ENCODE results near the gene UGT1A8. TPM values are rescaled to one million over a fixed set of nuclear protein-coding genes. Genes with fewer than 3 reads are reported as not detected.

UGT1A8 gene
- total and polyA plus RNA-seq, 2 of the 4 experiments (the other 2 are of a cell fraction) = not detected

DNA sequence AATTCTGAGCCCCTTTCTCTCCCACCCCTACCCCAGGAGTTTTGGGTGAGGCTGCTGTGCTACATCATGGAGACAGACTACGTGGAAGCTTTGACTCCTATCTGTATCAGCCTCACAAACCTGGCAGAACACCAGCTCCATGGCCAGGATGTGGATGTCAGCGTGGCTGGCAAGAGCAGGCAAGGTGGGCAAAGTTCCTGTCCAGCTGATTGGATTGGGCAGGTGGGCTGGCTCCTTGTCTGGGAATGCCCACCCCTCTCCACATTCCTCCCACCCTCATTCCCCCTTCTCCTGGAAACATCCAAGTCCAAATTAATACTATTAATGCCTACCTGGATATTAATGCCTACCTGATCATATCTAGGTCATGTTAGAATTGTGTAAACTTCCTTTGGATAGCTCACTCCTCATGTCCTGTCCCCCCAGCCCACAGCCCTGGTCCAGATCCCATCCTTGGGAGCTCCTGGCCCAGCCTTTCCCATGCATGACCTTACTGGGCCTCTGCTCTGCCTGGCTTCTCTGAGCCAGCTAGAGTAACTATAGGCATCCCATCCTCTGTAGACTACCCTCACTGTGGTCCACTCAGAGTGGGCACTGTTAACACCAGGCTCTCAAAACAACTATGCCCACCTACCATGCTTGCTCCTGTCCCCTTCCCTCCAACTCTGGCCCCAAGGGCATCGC lies 184.8 kb downstream of the UGT1A8 start:
- Histone ChIP-seq H3K23ac (ENCODE audit: low read depth, low read length) (no peak overlapping the region), H3K27ac (ENCODE audit: insufficient read depth, low read length) (no peak overlapping the region), H2BK120ac (ENCODE audit: low read depth, low read length) (no peak overlapping the region), H4K5ac (ENCODE audit: low read depth, low read length) (no peak overlapping the region), H2BK20ac (ENCODE audit: low read depth, low read length) (no peak overlapping the region), H3K4me1 (ENCODE audit: control insufficient read depth, insufficient read depth, low read length) (no peaks in the 10 kb centered on the region), H3K36me3 (ENCODE audit: control insufficient read depth, insufficient read depth, low read length) (no peaks in the 10 kb centered on the region), H3K9me3 (ENCODE audit: control insufficient read depth, insufficient read depth, low read length) (no peaks in the 10 kb centered on the region; the same call in 1 of the 2 replicates), H3K14ac (replicated peaks; ENCODE audit: low read depth, low read length) (no peak overlapping the region), H4K20me1 (ENCODE audit: insufficient read depth, low read length) (no peaks in the 10 kb centered on the region), H2AK9ac (replicated peaks; ENCODE audit: low read depth, low read length, poor library complexity) (no peak overlapping the region), H2BK5ac (ENCODE audit: low read depth, low read length, poor library complexity, severe bottlenecking) (no peak overlapping the region), H4K8ac (ENCODE audit: low read depth in 2 of 2, low read length in 2 of 2) (no peak overlapping the region), H2AK5ac (ENCODE audit: low read depth, low read length) (no peak overlapping the region), H4K91ac (ENCODE audit: insufficient read depth, low read depth, low read length) (no peak overlapping the region), H3K9me1 (ENCODE audit: insufficient read depth, low read length) (no peaks in the 10 kb centered on the region), H3K27me3 (ENCODE audit: control insufficient read depth, insufficient read depth, low read length) (peaks cover 19% of the 10 kb centered on the region), H3K79me1 (ENCODE audit: low read depth in 1 of 2, low read length in 2 of 2) (no peaks in the 10 kb centered on the region), H3K56ac (ENCODE audit: extremely low read depth, insufficient read depth, low read length) (no peak overlapping the region), H3K4ac (ENCODE audit: low read depth, low read length) (no peak overlapping the region), H2BK15ac (ENCODE audit: low read depth, low read length) (no peak overlapping the region), H3K18ac (ENCODE audit: low read depth, low read length) (no peak overlapping the region), H3K9ac (ENCODE audit: low read depth, low read length) (no peak overlapping the region), H3K4me3 (ENCODE audit: insufficient read depth, low read depth, low read length) (no peak overlapping the region), H2AFZ (replicated peaks; ENCODE audit: low read length, poor library complexity) (no peak overlapping the region), H3K4me2 (ENCODE audit: low read depth, low read length) (no peak overlapping the region)
- ATAC-seq (ENCODE audit: low read depth) (no peak), DNase-seq (no peak)
- TF ChIP-seq MAZ (IDR thresholded peaks at IDR 0.05; ENCODE audit: borderline replicate concordance, low read depth, low read length) = no peak
- intact Hi-C loops (cut with micrococcal nuclease) (no loop called here), in situ Hi-C loops (cut with MboI; ENCODE audit: low sequenced_read_pairs) (no loop called here), dilution Hi-C loops (cut with HindIII; ENCODE audit: low sequenced_read_pairs, unreplicated experiment) (no loop called here)
- ChIA-PET CTCF (no interaction called here), POLR2A (ENCODE audit: unreplicated experiment) (no interaction called here)
- BruUV-seq (replicated peaks) = no TSS peak
- WGBS, 2 experiments (ENCODE audit: extremely low coverage in 2 of 2, insufficient read length in 1 of 2) = no CpG with 5 or more reads among the region's 3 CpGs

Data from IMR-90 (cell line).